Measurements from ENCODE around the gene USP25. TPM values are rescaled to one million over a fixed set of nuclear protein-coding genes. Genes with fewer than 3 reads are reported as not detected.

Gene USP25
- total and polyA plus RNA-seq, 3 donors from 2014 or later, result 69.2 to 123 (median 69.9) TPM

GRCh38 chr21:15831497-15831896, 101.7 kb downstream of the USP25 start:
- Histone ChIP-seq H3K4me3 (no peak overlapping the region), H3K9me3 (no peaks in the 10 kb centered on the region), H3K27ac (no peak overlapping the region), H3K36me3 (ENCODE audit: low read depth, missing control alignments) (no peaks in the 10 kb centered on the region), H3K27me3 (no peaks in the 10 kb centered on the region), H3K4me1 (no peaks in the 10 kb centered on the region)
- no peak for DNase-seq
- intact Hi-C loops (cut with DNase I; ENCODE audit: low total_unique reads), result no loop called here
- WGBS, 2 donors, result 87 to 97% methylated on average over 4 of the region's 4 CpGs
- TF ChIP-seq POLR2A (IDR thresholded peaks at IDR 0.05), result no peak
- no peak for TF ChIP-seq CTCF (IDR thresholded peaks at IDR 0.05)

- Histone ChIP-seq H3K27me3 (no peaks in the 10 kb centered on the region), H3K27ac (no peak overlapping the region), H3K9me3 (no peaks in the 10 kb centered on the region), H3K36me3 (ENCODE audit: low read depth, missing control alignments) (no peaks in the 10 kb centered on the region), H3K4me3 (no peak overlapping the region), H3K4me1 (no peaks in the 10 kb centered on the region)
- 50 to 54% methylated on average over 4 of the region's 4 CpGs for WGBS, 2 donors
- intact Hi-C loops (cut with DNase I; ENCODE audit: low total_unique reads), result no loop called here
- TF ChIP-seq POLR2A (IDR thresholded peaks at IDR 0.05), result no peak
- DNase-seq, result no peak
These were observed 107.9 kb downstream of the USP25 start for GRCh38 chr21:15837645-15838044.

GRCh38 chr21:15839026-15839425, 109.2 kb downstream of the USP25 start:
- intact Hi-C loops (cut with DNase I; ENCODE audit: low total_unique reads), result no loop called here
- no peaks in the 10 kb centered on the region for H3K36me3 ChIP-seq (ENCODE audit: low read depth, missing control alignments)
- no peaks in the 10 kb centered on the region for H3K4me1 ChIP-seq
- DNase-seq, result no peak
- H3K4me3 ChIP-seq, result no peak overlapping the region
- H3K27ac ChIP-seq, result no peak overlapping the region
- no peak for TF ChIP-seq CTCF (IDR thresholded peaks at IDR 0.05)
- no peak for TF ChIP-seq POLR2A (IDR thresholded peaks at IDR 0.05)
- WGBS, 2 donors, result 86 to 91% methylated on average over 2 of the region's 2 CpGs
- no peaks in the 10 kb centered on the region for H3K27me3 ChIP-seq
- no peaks in the 10 kb centered on the region for H3K9me3 ChIP-seq

GRCh38 chr21:15839601-15840000, 109.8 kb downstream of the USP25 start:
- no peak overlapping the region for H3K4me3 ChIP-seq
- H3K27ac ChIP-seq, result no peak overlapping the region
- H3K36me3 ChIP-seq (ENCODE audit: low read depth, missing control alignments), result no peaks in the 10 kb centered on the region
- no peaks in the 10 kb centered on the region for H3K27me3 ChIP-seq
- no peaks in the 10 kb centered on the region for H3K9me3 ChIP-seq
- TF ChIP-seq POLR2A (IDR thresholded peaks at IDR 0.05) (no peak), CTCF (IDR thresholded peaks at IDR 0.05) (no peak)
- no peaks in the 10 kb centered on the region for H3K4me1 ChIP-seq
- WGBS, 2 donors, result 47 to 82% methylated on average over 2 of the region's 2 CpGs
- intact Hi-C loops (cut with DNase I; ENCODE audit: low total_unique reads), result no loop called here
- no peak for DNase-seq

- Histone ChIP-seq H3K4me3 (no peak overlapping the region), H3K4me1 (no peaks in the 10 kb centered on the region), H3K9me3 (no peaks in the 10 kb centered on the region), H3K27ac (no peak overlapping the region), H3K27me3 (no peaks in the 10 kb centered on the region), H3K36me3 (ENCODE audit: low read depth, missing control alignments) (no peaks in the 10 kb centered on the region)
- WGBS, 2 donors, result 84 to 86% methylated on average over 3 of the region's 3 CpGs
- TF ChIP-seq POLR2A (IDR thresholded peaks at IDR 0.05) (no peak), CTCF (IDR thresholded peaks at IDR 0.05) (no peak)
- DNase-seq, result no peak
- intact Hi-C loops (cut with DNase I; ENCODE audit: low total_unique reads), result no loop called here
These were observed 110.6 kb downstream of the USP25 start for GRCh38 chr21:15840406-15840805.

Data from testis (tissue), 3 donors.